Fibroblast of the conjunctiva (primary cell): ENCODE data around the gene ATG2B.
"Not testable (repeated sequence)": the region's sequence is repeated elsewhere in the genome, so short reads cannot be mapped to it uniquely, and the experiment has no call there.

Experiments
- DNase-seq: peaks from one replicate; pipeline ENCODE4 v3.0.0-alpha.2; 2010; ENCODE audit warnings: low read depth

Gene ATG2B

DNA sequence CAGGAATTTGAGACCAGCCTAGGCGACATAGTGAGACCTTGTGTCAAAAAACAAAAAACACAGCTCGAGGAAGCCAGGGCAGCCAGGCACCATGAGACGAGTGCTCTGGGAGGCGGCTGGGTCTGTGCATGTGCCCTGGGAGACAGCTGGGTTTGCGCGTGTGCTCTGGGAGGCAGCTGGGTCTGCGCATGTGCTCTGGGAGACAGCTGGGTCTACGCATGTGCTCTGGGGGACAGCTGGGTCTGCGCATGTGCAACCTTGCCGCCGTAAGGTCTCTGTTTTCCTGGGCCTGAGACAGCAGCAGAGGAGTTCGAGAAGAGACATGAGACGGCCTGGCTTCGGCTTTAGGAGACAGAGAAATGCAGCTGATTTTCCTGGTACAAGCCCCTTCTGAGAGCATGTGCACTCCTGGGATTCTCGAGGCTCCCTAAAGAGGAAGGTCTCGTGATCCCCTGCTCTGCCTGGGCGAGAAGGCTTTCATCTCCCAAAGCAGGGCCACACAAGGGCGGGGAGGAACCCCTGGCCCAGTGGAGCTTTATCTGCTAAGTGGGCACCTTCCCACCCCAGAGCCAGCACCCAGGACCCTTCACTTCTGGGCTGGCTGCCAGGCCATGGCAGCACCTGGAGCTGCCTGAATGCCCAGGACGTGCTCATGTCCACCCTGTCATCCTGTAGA is 110.7 kb downstream of the ATG2B start:
- no peak for DNase-seq

DNA sequence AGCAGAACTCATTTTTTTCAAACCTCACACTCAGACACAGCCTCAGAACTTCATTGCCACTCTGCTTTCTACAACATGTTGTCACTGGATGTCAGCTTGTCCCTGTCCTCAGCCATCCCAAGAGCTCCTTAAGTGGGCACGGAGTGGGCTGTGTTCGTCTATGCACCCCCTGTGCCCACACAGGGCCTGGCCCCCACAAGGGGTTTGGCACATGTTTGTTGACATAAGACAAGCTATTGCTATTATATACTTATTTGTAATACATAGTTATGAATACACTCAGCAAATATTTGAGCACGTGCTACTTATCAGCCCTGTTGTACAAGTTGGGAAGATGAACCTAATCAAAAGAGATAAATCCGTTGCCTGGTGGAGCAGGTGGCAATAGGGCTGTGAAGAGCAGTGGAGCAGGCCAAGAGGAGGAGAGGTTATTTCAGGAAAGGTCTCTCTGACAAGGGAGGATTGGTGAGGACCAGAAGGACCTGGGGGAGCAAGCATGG is 111.4 kb downstream of the ATG2B start:
- DNase-seq = no peak

DNA sequence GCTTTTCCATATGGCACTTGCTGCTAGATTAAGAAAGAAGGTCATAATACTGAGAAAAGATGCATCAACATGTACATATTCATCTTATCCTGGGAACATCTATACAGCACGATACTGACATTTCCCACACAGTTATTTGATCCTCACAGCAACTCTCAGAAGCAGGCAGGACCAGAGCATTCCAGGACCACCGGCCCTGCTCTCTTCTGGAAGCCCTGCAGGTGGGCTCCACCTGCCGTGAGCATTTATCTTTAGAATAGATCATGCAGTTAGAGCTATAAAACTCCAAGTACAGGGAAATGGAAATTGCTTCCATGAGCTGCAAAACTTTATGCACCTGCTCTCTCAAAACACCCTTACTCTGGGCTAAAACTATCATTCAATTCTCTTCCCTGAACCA is 112.7 kb downstream of the ATG2B start:
- DNase-seq = no peak

DNA sequence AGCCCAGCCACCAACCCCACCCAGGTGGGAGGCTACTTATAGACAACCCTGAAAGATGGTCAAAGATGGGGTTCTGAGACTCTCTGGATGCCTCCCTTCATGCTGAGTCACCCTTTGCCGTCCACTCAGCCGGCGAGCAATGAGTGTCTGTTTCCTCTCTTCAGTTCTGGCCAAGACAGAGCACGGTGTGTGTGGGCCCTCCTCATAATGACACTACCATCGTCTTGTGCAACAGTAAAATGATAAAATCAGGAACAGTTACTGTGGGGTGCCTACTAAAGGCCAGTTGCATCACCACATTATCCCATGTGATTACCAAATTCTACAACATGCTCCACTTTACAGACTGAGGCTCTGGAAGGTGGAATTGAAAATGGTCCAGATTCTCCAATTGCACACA is 114.1 kb downstream of the ATG2B start:
- peak; percentile 83 for DNase-seq

DNA sequence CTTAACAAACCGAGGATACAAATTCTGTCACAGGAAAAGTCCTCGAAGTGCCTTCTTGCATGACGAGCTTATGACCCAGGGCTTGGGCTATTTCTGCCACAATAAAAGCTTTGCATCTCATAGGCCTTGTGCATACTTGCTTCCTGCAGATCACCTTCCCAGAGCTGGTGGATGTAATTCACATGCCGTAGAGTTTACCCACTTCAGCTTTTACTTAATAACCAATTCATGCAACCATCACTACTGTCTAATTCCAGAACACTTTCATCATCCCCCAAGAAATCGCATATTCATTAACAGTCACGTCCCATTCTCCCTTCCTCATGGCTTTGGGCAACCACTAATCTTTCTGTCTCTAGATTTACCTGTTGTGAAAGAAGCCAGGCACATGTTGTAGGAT is 116.1 kb downstream of the ATG2B start:
- DNase-seq = no peak

DNA sequence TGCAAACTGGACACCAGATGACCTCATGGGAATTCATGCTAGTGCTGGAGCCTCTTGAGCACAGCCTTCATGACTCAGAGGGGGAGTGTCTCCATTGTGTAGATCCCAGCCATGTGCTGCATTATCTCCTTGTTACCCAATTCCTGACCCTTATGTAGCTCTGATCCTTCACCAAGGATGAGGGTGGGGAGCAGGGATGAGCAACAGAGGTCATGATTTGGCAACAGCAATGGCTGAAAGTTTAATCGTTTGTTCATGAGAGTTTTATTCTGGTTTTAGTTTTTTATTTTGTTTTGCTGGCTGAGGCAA is 116.6 kb downstream of the ATG2B start:
- peak; percentile 91 for DNase-seq

DNA sequence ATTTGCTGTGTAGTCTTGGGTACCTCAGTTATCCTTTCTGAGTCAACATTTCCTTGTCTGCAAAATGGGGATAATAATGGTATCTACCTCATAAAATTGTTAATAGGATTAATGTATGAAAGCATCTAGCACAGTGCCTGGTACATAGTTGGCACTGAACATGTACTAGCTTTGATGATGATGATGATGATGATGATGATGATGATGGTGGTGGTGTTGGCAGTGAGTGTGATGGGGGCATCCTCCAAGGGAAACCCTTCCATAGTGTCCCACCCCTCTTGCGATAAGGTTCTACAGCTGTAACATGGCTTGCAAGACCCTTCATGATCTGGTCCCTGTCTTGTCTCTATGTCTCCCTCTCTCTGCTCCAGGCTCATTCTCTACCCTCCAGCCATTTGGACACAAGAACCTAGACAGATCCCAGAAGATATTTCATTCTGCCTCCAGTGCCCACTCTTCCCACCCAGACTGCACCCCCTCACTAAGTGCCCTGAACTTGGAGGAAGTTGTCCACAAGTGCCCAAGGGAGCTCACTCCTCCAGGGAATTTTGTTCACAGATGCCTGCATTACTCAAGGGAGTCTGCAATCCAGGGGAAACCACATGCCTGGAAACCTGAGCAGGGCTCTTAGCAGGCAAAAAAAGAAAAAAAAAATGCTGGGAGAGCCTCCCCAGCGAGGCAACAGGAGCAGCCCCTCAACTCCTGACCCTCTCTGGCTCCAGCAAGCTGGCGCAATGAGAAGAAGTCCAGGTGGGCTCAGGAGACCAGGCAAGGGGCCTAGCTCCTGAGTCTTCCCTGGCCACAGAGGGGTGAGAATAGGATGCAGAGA is 117.2 kb downstream of the ATG2B start:
- no peak for DNase-seq

DNA sequence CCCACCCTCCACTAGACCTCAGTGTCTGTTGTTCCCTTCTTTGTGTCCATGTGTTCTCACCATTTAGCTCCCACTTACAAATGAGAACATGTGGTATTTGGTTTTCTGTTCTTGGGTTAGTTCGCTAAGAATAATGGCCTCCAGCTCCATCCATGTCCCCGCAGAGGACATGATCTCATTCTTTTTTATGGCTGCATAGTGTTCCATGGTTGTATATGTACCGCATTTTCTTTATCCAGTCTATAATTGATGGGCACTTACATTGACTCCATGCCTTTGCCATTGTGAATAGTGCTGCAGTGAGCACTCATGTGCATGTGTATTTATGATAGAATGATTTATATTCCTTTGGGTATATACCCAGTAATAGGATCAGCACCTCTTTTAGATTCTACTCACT is 118.1 kb downstream of the ATG2B start:
- DNase-seq = not testable (repeated sequence)

DNA sequence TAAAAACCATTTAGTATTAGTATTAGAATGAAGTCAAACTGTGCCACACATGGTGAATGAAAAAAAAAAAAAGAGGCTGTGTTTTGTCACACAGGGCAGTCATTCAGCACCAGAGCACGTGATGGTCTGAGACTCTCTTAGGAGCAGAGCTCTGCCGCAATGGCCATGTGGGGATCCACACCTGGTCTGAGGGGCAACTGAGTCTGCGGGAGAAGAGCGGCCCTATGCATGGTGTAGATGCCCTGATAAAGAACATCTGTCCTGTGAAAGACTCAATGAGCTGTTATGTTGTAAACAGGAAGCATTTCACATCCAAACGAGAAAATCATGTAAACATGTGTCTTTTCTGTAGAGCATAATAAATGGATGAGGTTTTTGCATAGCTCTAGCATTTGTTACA is 119.4 kb downstream of the ATG2B start:
- no peak for DNase-seq

DNA sequence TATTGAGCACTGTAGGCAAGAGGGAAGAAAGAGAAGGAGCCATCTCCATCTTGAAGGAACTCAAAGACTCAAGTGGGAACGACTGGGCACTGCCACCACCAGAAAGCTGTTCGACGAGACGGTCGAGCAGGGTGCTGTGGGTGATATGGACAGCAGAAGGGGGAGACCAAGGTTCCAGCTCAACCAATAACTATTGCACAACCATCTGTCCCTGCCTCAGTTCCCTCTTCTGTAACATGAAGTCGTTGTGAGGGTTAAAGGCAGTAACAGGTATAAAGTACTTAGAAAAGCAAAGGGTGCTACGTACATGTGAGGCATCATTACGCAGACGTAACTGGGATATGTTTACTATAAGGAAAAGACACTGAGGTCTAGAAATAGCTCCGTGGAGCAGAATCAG is 121.0 kb downstream of the ATG2B start:
- DNase-seq = no peak

DNA sequence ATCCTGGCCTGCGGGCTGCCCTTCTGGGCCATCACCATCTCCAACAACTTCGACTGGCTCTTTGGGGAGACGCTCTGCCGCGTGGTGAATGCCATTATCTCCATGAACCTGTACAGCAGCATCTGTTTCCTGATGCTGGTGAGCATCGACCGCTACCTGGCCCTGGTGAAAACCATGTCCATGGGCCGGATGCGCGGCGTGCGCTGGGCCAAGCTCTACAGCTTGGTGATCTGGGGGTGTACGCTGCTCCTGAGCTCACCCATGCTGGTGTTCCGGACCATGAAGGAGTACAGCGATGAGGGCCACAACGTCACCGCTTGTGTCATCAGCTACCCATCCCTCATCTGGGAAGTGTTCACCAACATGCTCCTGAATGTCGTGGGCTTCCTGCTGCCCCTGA is 122.5 kb downstream of the ATG2B start:
- no peak for DNase-seq

DNA sequence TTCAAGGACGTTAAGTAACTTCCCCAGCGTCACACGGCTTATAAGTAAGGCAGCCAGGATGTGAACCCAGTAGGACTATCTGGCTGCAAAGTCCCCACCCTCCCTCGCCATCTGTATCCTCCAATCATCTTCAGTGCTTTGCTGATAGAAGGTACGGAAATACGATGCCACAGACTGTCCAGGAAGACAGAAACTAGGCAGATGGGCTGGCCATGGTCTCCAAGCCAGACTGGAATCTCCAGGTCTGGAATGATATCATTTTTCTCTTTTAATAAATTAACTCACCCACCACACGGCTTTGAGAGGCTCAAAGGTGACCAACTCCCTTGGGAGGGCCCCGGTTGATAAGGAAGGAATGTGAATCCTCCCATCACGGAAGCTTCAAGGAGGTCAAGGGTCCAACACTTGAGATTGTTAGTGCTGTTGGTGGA is 123.4 kb downstream of the ATG2B start:
- no peak for DNase-seq

DNA sequence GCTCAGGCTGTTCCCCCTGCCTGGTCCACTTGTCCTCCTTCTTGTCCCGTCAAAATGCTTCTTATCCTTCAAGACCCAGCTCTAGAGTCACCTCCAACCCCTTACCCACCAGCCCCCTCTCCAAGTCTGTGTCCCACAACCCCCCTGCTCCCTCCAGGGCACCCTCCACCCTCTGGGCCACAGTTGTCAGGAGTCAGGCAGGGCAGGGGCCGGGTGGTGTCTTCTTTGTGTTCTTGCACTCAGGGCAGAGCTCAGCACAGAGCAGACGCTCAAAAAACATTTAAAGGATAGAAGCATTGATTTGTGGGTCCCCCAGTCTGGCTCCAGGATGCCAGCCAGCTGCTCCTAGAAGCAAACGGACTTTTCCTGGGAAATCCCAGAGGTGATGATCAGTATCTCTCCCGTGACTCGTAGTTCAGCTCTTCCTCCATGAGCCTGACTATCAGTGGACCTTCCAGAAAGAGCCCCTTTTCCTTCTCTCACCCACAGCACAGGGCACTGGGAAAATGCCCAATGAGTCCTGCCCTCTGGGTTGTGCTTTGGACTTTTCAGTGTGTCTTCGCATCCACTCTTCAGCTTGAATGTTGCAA is 124.4 kb downstream of the ATG2B start:
- no peak for DNase-seq

DNA sequence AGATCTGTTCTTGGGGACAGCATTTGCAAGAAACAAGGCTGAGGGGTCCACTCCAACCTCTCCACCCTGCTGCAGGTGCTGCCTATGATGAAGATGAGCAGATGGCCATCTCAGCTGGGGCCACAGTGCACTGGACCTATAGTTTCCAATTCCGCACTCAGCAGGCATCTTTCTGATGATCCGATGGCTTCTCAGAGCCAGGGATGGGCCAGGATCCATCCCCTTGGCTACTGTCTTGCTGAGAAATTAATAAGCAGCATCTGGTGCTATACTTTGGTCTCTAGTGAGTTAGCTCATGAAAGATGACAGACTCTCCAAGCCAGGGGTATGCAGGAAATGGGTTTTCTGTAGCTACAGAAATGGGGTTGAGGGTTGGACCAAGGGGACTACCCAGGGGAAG is 125.5 kb downstream of the ATG2B start:
- no peak for DNase-seq

DNA sequence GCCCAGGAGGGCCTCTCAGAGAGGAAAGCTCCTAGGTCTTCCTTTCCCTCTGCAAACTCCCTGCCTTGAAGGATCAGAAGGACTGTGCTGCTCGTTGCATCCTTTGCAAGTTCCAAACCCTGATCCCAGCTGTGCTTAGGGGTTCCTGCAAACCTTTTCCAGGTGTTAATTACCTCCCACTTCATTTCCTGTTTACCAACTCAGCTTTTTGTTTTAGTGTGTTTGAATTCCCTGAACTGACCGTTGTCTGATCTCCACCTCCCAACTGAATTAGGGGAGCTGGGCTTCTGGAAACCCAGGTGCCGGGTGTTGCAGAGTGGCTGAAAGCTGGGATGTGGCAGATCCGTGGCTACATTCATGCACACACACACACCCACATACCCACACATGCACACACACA is 127.7 kb downstream of the ATG2B start:
- no peak for DNase-seq

DNA sequence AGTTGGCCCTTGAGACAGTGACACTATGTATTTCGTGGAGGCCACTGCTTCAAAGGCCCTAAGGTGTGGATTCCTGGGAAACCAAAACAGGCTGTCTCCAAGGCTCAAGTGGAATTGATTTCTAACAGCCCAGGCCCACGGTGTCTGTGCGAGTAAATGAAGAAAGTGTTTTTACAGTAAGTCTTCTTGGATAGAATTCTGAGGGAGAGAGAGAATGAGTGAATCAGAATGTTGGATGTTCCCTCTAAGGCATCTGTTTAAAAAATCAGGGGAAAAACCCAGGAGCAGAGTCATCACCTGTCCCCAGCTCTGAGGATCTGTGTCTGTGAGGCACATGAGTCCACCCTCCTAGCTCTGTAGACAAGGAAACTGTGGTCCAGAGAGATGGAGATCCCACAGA is 129.5 kb downstream of the ATG2B start:
- DNase-seq = no peak

DNA sequence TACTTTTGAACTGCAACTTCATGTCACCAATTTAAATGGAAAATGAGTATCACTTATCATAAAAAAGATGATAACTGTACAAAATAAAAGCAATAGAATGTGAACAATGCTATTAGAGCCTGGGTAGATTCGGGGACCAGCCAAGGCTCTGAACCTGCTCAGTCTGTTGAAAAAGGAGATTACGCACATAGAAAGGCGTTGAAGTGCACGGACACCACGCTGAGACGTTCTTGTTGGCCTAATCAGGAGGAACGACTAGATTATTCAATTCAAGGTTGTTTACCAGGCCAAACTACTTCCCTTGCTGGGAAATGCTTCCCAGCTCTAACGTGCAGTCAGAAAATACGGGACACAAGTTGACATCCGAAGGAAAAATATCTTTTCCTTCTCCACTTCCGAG is 130.6 kb downstream of the ATG2B start:
- no peak for DNase-seq

DNA sequence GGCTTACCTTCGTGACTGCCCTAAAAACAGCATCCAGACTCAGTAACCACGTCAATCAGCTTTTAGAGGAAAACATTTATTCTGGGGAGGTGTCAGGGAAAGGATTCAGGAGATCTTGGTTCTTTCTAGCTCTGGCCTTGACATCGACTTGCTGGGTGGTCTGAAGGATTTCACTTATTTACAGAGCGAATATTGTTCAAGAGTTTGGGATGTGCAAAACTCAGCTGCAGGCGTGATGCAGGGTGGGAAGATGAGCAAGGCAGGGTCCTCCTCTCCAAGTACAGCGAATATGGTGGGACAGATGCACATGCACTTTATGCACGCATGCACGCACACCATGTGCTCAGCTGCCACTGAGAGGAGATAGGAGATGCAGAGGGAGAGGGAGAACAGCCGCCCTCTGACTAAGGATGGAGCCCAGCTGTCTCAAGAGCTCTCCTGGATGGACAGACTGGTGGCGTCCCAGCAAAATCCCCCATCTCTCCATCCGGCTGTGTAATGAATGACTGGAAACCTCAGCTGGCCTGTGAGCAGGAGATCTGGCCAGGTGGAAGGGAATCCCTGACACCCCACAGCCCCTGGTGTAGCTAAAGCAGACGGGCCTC is 131.5 kb downstream of the ATG2B start:
- no peak for DNase-seq

DNA sequence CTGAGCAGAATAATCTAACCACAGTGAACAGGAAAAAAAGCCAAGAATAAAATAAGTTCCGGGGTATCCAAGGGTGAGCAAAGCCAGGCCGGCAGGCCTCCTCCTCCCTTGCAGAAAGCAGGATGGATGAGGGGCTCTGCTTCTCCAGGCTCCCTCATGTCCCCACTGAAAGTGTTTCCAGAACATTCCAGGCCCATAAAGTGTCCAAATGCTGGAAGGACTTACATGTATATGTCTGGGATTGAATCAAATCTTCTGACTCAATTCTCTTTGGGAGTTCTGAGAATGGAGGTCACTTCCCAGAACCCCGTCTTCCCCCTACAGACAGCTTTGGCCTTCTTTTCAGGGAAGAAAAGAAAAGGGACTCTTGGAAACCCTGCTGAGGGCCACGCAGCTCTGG is 132.1 kb downstream of the ATG2B start:
- DNase-seq = no peak

DNA sequence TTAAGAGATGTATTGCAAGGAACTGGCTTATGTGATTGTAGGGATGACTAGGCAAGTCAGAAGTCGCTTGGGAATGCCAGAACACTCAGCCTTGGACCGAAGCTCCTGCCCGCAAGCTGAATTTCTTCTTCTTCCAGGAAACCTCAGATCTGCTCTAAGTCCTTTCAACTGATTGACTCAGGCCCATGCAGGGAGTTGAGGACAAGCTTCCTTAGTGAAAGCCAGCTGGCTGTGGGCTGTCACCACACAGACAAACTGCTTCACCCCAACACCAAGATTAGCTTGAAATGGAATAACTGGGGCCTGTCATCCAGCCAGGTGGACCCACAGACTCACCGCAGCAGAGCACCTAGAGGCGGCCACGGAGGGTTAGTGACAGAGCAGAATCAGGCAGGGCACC is 133.8 kb downstream of the ATG2B start:
- DNase-seq = no peak
